ENCODE data around the gene NXPH4.

NXPH4 gene

GRCh38 chr12:57216014-57216911 is at the start of gene NXPH4:
Gene NXPH4, plus strand, starts transcription at chr12:57216794. Its CDS starts 176 bp downstream, at chr12:57216970.
- DNase-seq: no peak

- DNase-seq: no peak
These were observed 49.6 kb upstream of the NXPH4 start for GRCh38 chr12:57166971-57167371.

GRCh38 chr12:57168058-57168457 is 48.5 kb upstream of the NXPH4 start:
- no peak for DNase-seq

GRCh38 chr12:57169046-57169795 is 47.4 kb upstream of the NXPH4 start:
- DNase-seq: no peak

- no peak for DNase-seq
These were observed 46.6 kb upstream of the NXPH4 start for GRCh38 chr12:57169969-57170368.

GRCh38 chr12:57170408-57170807 is 46.2 kb upstream of the NXPH4 start:
- no peak for DNase-seq

GRCh38 chr12:57170927-57171326 is 45.7 kb upstream of the NXPH4 start:
- DNase-seq: no peak

GRCh38 chr12:57171668-57172067 is 44.9 kb upstream of the NXPH4 start:
- no peak for DNase-seq

GRCh38 chr12:57173089-57173488 is 43.5 kb upstream of the NXPH4 start:
- no peak for DNase-seq

- no peak for DNase-seq
These were observed 42.9 kb upstream of the NXPH4 start for GRCh38 chr12:57173683-57174082.

GRCh38 chr12:57175428-57176138 is 41.0 kb upstream of the NXPH4 start:
- peak in 1 of 2 experiments; percentile 38 for DNase-seq

GRCh38 chr12:57176139-57176477 is 40.5 kb upstream of the NXPH4 start:
- no peak for DNase-seq

- DNase-seq: no peak
These were observed 39.7 kb upstream of the NXPH4 start for GRCh38 chr12:57176846-57177245.

GRCh38 chr12:57177354-57177753 is 39.2 kb upstream of the NXPH4 start:
- DNase-seq: no peak

- no peak for DNase-seq
These were observed 38.4 kb upstream of the NXPH4 start for GRCh38 chr12:57178213-57178612.

GRCh38 chr12:57179331-57180086 is 37.1 kb upstream of the NXPH4 start:
- no peak for DNase-seq

- no peak for DNase-seq
These were observed 36.1 kb upstream of the NXPH4 start for GRCh38 chr12:57180321-57180989.

GRCh38 chr12:57181072-57181471 is 35.5 kb upstream of the NXPH4 start:
- no peak for DNase-seq

GRCh38 chr12:57181561-57182155 is 34.9 kb upstream of the NXPH4 start:
- DNase-seq: no peak

GRCh38 chr12:57182918-57183575 is 33.5 kb upstream of the NXPH4 start:
- DNase-seq: peak in 1 of 2 experiments; percentile 36

All from cerebellar nuclear complex (tissue), 1 donor.